Cardiac septum (tissue), 1 donor: Measurements from ENCODE around the gene UBFD1. TPM values are rescaled to one million over a fixed set of nuclear protein-coding genes. Genes with fewer than 3 reads are reported as not detected.
"Not testable (repeated sequence)": the region's sequence is repeated elsewhere in the genome, so short reads cannot be mapped to it uniquely, and the experiment has no call there.

ENCODE experiments used
- DNase-seq: peaks from one replicate; pipeline ENCODE4 v3.0.0-alpha.2; 2020; ENCODE audit warnings: low spot score
- intact Hi-C: fragments of 100-400 bp; cut with DNase I; formaldehyde crosslinking; loops from one replicate; pipeline ENCODE4 v1.14.0; 2022
- total RNA-seq: library from RNA; stranded (reverse); fragmentation: NEBNext Ultra II Directional; extraction: Animal tissue kit (Norgen Biotek cat#: 25700); gene quantifications from one replicate; pipeline ENCODE4 v1.2.1, GENCODE V29; 2021
- donor health status: DM: no; HTN: no; CAD: no.

UBFD1 gene
- total RNA-seq, 1 donor from 2014 or later = 49.7 TPM

- intact Hi-C loops = loop anchor here (10.0 kb wide), 1 partner anchor 81 kb away; the partner anchor contains the start of gene GGA2
- no peak for DNase-seq
Measured at GRCh38 chr16:23595246-23595950, 37.9 kb downstream of the UBFD1 start.

GRCh38 chr16:23595951-23596720, 38.6 kb downstream of the UBFD1 start, which contains the start of gene NDUFAB1:
TSS of gene NDUFAB1 (minus strand) at chr16:23596316. CDS start at chr16:23596290, 26 bp downstream.
- intact Hi-C loops = loop anchor here (1.0 to 10.0 kb wide), 3 partner anchors 39 to 81 kb away; partner anchors contain the start of genes DCTN5, EARS2, GGA2 and PALB2
- DNase-seq = peak; percentile 96

GRCh38 chr16:23597003-23597756, 39.7 kb downstream of the UBFD1 start:
- DNase-seq = no peak

GRCh38 chr16:23607726-23608125, 50.2 kb downstream of the UBFD1 start:
- DNase-seq = no peak
- intact Hi-C loops = no loop called here

More at GRCh38 chr16:23597003-23597756, 39.7 kb downstream of the UBFD1 start:
- intact Hi-C loops = loop anchor here (2.0 to 10.0 kb wide), 2 partner anchors 44 to 82 kb away; partner anchors contain the start of genes DCTN5, GGA2 and PALB2

GRCh38 chr16:23608194-23608593, 50.7 kb downstream of the UBFD1 start:
- DNase-seq = no peak
- intact Hi-C loops = no loop called here

- intact Hi-C loops = no loop called here
- DNase-seq = no peak
Measured at GRCh38 chr16:23609929-23610328, 52.4 kb downstream of the UBFD1 start.

- DNase-seq, intact Hi-C loops: not testable (repeated sequence)
Measured at GRCh38 chr16:23610905-23611304, 53.4 kb downstream of the UBFD1 start.

GRCh38 chr16:23611936-23612335, 54.4 kb downstream of the UBFD1 start:
- DNase-seq = no peak
- intact Hi-C loops = no loop called here

GRCh38 chr16:23615805-23616204, 58.3 kb downstream of the UBFD1 start:
- DNase-seq = no peak
- intact Hi-C loops = no loop called here

Other genes with a start within 250 kb of the UBFD1 start
- 14.4 TPM for gene COG7, start 104.5 kb upstream of the UBFD1 start, total RNA-seq
- 38.1 TPM for gene GGA2, start 47.2 kb upstream of the UBFD1 start, total RNA-seq
- gene EARS2, start 377 bp upstream of the UBFD1 start, total RNA-seq = 16.4 TPM
- 277 TPM for gene NDUFAB1, start 38.6 kb downstream of the UBFD1 start, total RNA-seq
- 4.6 TPM for gene PALB2, start 83.6 kb downstream of the UBFD1 start, total RNA-seq
- 38.4 TPM for gene DCTN5, start 83.7 kb downstream of the UBFD1 start, total RNA-seq
- 0.54 TPM for gene PLK1, start 121.2 kb downstream of the UBFD1 start, total RNA-seq
- gene ERN2, start 155.5 kb downstream of the UBFD1 start, total RNA-seq = not detected
- not detected for gene CHP2, start 197.3 kb downstream of the UBFD1 start, total RNA-seq